ENCODE measurements around the gene TTC12.

The TTC12 gene, protein sequence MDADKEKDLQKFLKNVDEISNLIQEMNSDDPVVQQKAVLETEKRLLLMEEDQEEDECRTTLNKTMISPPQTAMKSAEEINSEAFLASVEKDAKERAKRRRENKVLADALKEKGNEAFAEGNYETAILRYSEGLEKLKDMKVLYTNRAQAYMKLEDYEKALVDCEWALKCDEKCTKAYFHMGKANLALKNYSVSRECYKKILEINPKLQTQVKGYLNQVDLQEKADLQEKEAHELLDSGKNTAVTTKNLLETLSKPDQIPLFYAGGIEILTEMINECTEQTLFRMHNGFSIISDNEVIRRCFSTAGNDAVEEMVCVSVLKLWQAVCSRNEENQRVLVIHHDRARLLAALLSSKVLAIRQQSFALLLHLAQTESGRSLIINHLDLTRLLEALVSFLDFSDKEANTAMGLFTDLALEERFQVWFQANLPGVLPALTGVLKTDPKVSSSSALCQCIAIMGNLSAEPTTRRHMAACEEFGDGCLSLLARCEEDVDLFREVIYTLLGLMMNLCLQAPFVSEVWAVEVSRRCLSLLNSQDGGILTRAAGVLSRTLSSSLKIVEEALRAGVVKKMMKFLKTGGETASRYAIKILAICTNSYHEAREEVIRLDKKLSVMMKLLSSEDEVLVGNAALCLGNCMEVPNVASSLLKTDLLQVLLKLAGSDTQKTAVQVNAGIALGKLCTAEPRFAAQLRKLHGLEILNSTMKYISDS

DNA sequence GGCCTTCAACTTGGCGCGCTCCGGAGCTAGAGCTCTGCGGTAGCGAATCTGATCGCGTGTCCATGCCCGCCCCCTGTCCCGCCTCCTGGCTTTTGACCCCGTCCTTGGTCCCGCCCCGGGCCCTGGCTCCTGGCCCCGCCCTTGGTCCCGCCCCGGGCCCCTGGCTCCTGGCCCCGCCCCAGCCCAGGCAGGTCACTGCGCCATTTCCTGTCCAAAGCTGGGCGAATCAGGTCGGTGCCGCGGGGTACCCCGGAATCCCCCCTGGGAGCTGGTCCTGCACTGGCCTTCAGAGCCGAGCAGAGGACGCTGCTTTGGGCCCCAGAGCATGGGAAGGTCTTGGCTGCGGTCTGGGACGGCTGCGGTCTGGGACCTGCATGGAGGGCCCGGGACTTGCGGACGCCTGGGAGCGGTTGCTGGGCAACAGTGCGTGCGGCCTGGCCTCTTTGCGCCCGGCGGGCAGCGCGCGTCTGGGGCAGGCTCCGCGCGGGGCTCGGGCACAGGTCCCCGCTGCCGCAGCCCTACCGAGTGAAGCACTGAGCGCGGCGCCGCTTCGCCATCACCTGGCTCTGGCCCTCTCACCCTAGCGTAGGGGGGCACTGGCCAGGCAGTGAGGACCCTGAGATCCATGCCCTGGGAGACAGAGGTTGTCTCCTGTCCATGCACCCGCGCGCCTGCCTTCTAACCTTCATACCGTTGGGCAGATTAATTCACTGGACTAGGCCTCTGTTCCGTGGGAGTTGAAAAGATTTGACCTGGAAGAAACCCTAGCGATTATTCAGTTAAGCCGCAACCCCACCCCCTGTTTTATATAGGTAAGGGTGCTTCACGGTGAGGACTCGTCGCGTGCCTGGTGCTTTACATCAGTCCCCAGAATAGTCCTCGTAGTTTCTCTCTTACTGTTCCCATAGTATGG, at the start of gene TTC12:
TSS of gene TTC12 (plus strand) at position 195 of the 913 bp plus-strand sequence. CDS start 1,675 bp downstream, outside the sequence.
- DNase-seq (ENCODE audit: low spot score), result peak; percentile 90

DNA sequence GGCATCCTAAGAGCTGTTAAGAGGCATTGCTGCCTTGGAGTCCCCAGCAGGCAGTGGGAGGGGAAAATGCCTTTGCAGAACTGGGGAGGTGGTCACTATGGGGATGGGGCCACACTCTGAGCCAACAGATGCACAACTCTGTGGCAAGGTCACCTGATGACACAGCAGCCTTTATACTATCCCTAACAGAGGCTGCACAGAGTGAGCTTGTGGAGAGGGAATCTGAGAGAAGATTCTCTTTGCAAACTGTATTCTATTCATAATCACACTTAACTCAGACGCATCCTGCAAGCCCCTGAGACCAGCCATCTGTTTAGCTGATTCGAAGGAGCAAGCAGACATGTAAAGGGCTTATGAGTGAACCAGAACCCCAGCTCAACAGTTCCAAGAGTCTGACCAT, 49.0 kb upstream of the TTC12 start:
- DNase-seq (ENCODE audit: low spot score), result no peak

DNA sequence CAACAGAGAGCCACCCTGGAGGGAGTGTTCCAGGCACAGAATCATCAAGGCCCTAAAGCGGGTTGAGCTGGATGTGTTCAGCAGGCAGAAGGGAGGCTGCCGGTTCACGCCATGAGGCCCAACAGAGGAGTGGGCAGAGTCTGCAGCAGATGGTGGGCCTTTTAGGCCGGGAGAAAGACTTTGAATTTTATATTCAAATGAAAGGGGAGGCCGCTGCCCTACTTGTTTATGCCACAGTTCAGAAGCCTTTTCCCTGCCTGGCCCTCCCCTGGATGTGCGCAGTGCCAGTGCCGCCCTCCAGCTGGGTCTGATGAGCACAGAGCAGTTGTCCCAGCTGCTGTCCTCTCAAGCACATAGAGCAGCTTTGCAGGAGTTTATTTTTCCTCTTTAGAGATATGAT, 46.9 kb upstream of the TTC12 start:
- no peak for DNase-seq (ENCODE audit: low spot score)

DNA sequence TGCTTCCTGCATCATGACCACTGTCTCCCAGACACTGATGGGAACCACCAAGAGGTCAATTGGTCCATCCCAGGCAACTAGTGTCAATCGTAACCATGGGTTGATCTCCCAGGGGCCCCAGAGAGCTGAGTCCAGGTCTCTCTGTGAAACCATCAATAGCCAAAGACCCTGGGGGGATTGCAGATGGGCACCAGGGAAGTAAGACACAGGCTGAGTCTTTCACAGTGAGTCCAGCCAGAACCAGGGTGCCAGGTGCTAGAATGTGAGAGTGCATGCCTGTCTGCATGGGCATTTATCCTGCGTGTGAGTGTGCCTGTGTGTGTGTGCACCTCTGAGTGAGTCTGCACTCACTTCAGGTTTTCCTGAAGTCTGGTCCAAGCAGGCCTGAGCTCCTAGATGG, 45.3 kb upstream of the TTC12 start:
- DNase-seq (ENCODE audit: low spot score), result no peak

DNA sequence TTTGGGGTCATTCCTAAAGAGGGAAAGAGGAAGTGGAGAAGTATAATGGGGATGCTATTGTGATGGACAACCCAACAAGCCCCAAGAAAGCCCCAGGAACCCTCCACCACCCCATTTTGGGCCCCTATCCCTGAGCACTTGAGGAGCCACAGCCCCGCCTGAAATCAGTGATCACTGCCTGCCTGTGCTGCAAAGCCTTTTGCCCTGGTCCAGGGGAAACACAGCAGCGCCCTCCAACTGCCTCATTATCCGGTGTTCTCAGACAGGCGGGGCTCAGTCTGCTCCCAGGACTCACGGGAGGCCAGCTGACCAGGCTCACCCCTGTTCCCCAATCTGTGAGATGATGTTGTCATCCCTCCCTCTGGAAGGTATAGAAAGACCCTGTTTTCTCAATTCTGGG, 44.7 kb upstream of the TTC12 start:
- no peak for DNase-seq (ENCODE audit: low spot score)

DNA sequence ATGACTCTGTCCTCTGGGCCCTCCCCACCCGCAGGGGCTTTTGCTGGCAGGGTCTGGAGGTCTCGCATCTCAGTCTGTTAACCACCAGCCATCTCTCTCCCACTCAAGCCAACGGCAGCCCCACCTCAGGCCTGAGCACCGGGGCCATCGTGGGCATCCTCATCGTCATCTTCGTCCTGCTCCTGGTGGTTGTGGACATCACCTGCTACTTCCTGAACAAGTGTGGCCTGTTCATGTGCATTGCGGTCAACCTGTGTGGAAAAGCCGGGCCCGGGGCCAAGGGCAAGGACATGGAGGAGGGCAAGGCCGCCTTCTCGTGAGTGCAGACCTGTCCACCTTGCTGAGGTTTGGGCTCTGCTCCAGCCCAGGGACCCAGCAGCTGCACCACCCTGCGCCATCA, 44.3 kb upstream of the TTC12 start:
- DNase-seq (ENCODE audit: low spot score), result no peak

DNA sequence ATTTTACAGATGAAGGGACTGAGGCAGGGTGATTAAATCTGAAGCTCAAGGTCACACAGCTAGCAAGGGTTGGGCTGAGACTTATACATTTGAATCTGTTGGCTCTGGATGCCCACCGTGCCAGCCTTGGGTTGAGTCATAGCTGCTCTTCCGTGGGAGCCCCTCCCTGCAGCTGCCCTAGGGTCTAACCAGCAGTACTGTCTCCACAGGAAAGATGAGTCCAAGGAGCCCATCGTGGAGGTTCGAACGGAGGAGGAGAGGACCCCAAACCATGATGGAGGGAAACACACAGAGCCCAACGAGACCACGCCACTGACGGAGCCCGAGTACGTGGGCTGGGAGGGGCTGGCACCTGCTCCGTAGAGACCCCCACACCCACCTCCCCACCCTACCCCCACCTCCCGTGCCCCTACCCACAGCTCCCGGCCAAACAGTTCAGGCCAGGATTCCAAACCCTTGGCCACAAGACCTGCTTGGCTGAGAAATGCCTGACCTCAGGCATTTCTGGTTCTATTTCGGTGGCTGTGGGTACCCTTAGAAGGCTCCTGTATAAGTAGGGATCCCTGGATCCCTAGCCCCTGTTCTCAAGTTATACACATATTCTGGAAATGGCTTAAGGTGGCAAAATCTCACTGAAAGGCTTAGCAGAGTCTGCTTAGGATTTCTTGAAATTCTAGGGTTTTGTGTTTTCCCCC, 42.7 kb upstream of the TTC12 start:
- no peak for DNase-seq (ENCODE audit: low spot score)

DNA sequence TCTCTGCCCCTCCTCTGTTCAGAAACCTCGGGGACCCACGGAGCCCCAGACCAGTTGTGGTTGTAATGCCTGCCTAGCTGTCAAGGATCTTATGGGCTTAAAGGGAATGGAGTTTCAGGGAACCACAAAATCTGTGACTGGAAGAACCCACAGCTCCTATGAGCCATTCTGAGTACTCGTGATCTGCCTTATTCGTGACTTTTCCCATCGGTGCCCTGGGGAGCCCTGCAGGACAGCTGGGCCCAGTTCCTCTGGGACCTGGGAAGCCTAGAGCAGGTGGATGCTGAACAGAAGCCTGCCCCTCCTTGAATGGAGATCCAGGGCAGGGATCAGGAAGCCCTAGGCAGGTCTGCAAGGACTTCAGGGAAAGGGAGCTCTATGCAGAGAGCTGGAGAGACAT, 42.1 kb upstream of the TTC12 start:
- no peak for DNase-seq (ENCODE audit: low spot score)

DNA sequence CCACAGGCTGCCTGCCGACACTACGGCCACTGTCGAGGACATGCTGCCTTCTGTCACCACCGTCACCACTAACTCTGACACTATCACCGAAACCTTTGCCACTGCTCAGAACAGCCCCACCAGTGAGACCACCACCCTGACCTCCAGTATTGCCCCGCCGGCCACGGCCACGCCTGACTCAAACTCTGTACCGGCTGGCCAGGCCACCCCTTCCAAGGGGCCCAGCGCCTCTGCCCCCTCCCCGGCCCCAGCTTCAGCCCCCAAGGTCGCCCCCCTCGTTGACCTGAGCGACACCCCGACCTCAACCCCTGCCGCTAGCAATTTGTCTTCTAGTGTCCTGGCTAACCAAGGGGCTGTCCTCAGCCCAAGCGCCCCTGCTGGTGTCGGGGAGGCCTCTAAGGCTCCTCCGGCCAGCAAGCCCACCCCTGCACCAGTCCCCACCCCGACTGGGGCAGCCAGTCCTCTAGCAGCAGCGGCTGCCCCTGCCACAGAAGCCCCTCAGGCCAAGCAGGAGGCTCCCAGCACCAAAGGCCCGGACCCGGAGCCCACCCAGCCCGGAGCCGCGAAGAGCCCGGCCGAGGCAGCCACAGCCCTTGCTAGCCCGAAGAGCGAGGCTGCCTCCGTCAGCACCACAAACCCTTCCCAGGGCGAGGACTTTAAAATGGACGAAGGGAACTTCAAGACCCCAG, 41.3 kb upstream of the TTC12 start:
- no peak for DNase-seq (ENCODE audit: low spot score)

DNA sequence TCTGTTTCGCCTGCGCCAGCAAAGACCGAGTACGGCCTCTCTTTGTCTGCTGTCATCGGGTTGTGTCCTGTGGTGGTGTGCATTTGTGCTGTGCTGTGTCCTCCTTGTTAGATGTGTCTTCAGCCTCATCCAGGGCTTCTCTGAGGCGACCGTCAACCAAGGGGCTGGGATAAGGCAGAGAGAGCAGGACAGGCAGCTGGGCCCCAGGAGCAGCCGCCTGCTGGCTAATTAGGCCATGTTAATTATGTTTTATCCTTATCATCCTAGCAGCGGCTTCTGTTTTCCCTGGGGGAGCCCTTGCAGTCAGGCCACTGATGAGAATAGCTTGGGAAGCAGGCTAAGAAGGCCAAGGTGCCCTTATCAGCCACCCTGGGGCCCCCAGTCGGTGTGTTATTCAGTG, 40.7 kb upstream of the TTC12 start:
- DNase-seq (ENCODE audit: low spot score), result no peak

DNA sequence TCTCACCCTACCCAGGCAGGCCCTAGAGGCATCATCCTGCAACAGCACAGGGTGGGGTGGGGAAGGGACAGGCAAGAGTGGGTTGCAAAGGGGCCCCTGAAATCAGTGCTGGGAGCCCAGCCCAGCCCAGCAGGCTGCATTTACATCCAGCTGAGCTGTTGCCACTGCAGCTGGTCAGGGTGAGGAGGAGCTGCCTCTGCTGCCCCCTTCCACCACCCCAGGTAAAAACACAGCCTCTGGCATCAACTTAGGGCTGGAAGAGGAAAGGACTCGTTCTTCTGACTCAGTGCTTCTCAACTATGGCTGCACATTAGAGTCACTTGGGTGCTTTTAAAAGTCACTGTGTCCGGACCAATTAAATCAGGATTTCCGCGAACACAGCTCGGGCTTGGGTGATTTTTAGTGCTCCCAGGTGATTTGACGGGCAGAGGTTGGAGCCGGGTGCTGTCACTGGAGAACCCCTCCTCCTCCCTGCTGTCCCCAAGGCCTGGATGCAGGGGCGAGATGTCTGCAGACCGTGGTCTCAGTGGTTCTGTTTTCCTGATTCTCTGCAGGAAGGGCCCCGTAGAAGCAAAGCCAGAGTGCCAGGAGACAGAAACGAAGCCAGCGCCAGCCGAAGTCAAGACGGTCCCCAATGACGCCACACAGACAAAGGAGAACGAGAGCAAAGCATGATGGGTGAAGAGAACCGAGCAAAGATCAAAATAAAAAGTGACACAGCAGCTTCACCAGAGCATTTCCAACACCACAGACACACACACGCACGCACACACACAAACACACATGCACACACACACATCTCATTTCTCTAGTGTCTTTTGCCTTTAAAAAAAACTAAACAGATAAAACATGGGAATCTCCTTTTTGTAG, 39.4 kb upstream of the TTC12 start:
- no peak for DNase-seq (ENCODE audit: low spot score)

DNA sequence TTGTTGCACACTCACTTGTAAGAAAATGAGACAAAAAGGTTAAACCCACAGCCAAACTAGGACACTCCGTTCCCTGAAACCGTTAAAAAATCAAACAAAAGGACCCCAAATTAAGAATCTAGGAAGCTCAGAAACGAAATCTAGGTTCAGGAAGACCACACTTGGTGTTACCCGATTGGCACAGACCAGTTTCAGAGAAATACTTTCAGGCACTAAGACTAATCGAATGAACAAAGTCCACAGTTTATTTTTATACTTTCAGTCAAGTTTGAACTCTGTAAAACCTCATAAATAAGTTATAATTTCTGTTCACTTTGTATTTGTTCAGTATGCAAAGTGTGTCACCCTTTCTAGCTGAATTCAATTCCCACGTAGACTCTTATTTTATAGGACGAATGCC, 38.8 kb upstream of the TTC12 start:
- DNase-seq (ENCODE audit: low spot score), result no peak

DNA sequence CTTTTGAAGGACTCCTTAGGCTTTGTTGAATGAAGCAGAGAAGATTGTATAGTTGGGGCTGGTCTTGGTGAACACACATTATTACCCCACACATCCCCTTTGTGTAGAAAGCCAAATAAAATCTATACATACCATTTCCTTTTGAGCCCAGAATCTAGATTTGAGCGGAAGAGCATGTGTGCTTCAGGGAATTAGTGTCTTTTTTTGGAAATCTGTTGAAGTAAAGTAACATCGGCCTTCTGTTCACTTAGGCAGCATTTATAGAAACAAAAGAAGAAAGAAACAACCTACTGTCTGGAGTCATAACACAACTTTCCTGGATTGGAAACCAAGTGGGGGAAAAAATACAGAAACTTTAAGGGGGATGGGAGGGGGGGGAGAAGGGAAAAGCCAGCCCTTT, 37.9 kb upstream of the TTC12 start:
- DNase-seq (ENCODE audit: low spot score), result no peak

DNA sequence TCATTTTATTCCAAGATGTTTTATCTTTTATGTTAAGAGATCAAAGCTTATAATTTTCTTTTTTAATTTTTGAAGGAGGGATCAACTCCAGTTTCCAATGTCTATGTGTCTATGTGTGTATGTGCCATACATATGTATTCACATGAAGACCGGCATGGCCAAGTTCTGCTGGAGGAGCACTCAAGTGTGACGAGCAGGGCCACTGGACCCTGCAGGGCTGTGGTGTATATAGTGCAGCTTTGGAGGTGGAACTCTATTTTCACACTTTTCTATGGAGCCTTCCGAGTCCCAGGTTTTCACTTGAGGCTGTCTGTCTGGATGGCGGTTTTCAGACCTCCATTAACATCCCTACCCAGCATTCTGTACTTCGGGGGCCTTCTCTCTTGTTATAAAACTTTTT, 36.5 kb upstream of the TTC12 start:
- DNase-seq (ENCODE audit: low spot score), result no peak

DNA sequence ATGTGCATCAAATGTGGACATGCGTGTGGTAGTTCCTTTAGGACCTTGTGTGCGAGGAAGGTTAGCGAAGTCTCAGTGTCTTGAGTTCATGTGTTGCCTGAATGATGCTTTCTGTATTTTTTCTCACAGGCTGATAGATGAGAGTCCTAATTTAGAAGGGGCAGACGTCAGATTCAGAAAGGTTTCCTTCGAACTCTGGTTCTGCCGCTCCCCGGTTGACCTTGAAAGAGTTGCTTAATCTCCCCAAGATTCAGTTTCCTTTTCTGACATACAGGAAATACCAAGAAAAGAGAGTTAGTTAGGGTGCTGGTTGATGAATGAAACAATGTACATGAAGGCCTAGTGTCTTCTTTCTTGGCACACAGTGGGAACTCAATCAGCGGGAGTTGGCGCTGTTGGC, 35.9 kb upstream of the TTC12 start:
- DNase-seq (ENCODE audit: low spot score), result no peak

DNA sequence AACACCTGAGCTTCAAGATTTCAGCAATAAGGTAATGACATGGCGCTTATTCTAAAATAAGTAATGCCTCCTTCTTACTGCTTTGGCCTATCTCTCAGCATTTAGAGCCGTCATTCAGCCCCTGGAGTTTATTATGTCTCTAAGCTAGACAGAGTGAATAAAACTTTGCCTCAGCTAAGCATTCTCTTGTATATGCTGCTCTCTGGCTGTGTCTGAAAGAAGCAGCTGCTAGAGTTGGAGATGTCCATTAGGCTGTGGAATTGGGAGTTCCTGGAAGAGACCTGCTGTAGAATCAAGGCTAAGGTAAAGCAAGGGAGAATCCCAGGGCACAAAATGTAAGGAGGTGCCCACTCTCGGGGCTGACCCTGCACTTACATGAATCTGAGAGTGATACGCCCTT, 35.5 kb upstream of the TTC12 start:
- no peak for DNase-seq (ENCODE audit: low spot score)

DNA sequence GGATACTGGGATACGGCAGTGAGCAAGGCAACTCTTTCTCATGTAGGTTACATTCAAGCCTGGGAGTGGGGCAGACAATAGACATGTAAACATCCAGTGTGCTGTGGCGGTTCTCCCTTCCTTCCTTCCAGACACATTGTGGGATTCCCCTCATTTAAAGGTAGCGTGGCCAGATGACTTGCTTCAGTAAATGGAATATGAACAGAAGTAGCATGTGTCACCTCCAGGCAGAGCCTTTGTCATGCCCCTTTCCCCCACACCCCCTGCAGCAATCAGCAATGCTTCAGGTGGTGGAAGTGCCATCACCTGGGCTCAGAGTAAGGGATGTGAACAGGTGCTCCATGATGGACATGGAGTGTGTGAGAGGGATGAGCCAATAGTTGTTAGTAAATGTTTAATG, 34.8 kb upstream of the TTC12 start:
- no peak for DNase-seq (ENCODE audit: low spot score)

DNA sequence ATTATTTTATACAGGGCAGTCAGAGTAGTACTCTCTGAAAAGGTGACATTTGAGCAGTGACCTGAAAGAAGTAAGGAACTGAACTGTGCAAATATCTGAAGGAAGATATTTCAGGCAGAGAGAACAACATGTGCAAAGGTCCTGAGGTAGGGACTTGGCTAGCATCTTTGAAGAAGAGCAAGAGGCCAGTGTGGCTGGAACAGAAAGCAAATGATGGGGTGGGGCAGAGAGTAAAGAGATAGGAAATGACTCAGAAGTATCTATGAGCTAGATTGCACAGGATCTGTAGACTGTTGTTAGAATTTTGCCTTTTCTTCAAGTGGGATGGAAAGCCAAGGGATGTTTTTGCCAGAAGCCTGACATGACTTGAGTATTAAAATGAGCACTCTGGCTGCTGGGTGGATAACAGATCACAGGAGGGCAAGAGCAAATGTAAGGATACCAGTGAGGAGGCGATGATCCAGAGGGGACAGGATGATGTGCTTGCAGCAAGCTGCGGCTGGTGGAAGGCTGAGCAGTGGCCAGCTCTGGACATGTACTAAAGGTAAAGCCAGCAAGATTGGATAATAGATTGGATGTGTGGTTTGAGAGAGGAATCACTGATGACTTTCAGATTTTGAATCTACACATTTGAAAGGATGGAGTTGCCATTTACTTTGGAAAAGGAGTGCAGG, 33.2 kb upstream of the TTC12 start:
- DNase-seq (ENCODE audit: low spot score), result no peak

DNA sequence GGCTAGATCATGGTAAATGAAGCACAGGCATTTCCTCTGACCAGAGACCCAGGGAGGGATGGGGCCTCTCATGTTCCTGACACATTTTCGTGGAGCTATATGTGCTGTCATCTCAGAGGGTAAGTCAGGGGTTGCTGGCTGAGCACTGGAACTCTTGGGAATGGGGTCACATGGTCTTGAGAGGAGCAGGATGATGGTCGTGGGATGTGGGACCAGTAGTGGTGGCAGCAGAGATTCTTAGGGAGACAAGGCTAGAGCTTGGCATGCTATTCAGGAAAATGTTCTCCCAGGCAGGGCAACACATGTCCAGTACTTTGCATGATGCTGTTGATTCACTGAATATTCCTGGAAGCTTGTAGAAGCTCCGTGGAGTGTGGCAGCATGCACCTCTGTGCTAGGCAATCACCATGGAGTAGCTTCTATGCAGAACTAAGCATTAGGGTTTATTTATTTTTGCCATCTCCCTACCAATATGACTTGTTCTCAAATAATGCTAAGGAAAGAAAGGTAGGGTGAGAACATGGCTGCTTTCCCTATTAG, 31.4 kb upstream of the TTC12 start:
- DNase-seq (ENCODE audit: low spot score), result no peak

DNA sequence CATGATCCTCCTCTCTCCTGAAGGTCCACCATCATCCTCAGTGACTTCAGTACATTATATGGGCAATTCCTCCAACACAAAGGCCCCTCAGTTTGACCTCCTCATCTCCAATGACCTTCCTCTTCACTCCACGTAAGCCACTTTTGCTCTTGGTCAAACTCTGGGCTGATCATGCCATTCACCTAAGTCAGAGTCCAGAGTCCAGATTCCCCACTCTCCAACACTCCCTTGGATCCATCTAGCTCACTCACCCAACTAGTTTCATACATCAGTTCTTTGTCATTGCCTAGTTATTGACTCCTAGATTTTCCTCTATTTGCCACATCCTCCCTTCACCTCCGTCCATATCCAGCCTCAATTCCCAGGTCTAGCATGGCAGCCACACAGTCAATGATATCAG, 30.5 kb upstream of the TTC12 start:
- no peak for DNase-seq (ENCODE audit: low spot score)
